PC-9 (cell line): ENCODE data around the gene NIPAL1. TPM values are rescaled to one million over a fixed set of nuclear protein-coding genes. Genes with fewer than 3 reads are reported as not detected.

ENCODE experiments used
- BruUV-seq: library from RNA; stranded (reverse); fragments of 400-500 nt; replicated peaks from 2 replicates; lab custom pipeline; 2021; lab: Mats Ljungman, UMichigan
- CTCF ChIA-PET: fragments of 300-600 bp; sonication (Branson Sonifier 250); formaldehyde crosslinking; loops from one replicate; lab custom pipeline; 2022; ENCODE audit warnings: antibody characterized with exemption; lab: Charles Lee
- POLR2A ChIA-PET: fragments of 300-600 bp; sonication (Branson Sonifier 250); formaldehyde crosslinking; loops from one replicate; lab custom pipeline; 2022; ENCODE audit warnings: antibody characterized with exemption; ENCODE audit not compliant: unreplicated experiment; lab: Charles Lee
- DNase-seq, 2 experiments: peaks; one replicate each; pipeline versions ENCODE4 v3.0.0 to v3.0.0-alpha.2; 2015 to 2022; ENCODE audit warnings: mixed read lengths in 1 of 2
- H2AFZ ChIP-seq: fragments of 200-600 bp; sonication (generic); 2 replicates; pipeline ENCODE4 v1.8.1; 2017; ENCODE audit warnings: antibody characterized with exemption
- H3F3A ChIP-seq: fragments of 200-600 bp; sonication (generic); 2 replicates; pipeline ENCODE4 v1.8.1; 2017; ENCODE audit warnings: antibody characterized with exemption, mild to moderate bottlenecking, low read depth; ENCODE audit not compliant: insufficient read depth
- H3K27ac ChIP-seq: fragments of 200-600 bp; sonication (generic); 2 replicates; pipeline ENCODE4 v1.6.1; 2016; ENCODE audit warnings: mixed run types
- H3K27me3 ChIP-seq: fragments of 200-600 bp; sonication (generic); 2 replicates; pipeline ENCODE4 v1.6.1; 2016; ENCODE audit warnings: low read depth, mixed run types; ENCODE audit not compliant: insufficient read depth
- H3K36me3 ChIP-seq: fragments of 200-600 bp; sonication (generic); 2 replicates; pipeline ENCODE4 v1.6.1; 2016; ENCODE audit warnings: low read depth, mixed run types
- H3K4me1 ChIP-seq: fragments of 200-600 bp; sonication (generic); replicated peaks from 2 replicates; pipeline ENCODE4 v1.6.1; 2016; ENCODE audit warnings: mixed run types; ENCODE audit not compliant: insufficient read depth
- H3K4me2 ChIP-seq: fragments of 200-600 bp; sonication (generic); 2 replicates; pipeline ENCODE4 v1.6.1; 2017; ENCODE audit warnings: mixed run types
- H3K4me3 ChIP-seq: fragments of 200-600 bp; sonication (generic); 2 replicates; pipeline ENCODE4 v1.6.1; 2016; ENCODE audit warnings: mixed run types
- H3K79me2 ChIP-seq: fragments of 200-600 bp; sonication (generic); 2 replicates; pipeline ENCODE4 v1.6.1; 2017; ENCODE audit warnings: low read depth, mixed run types
- H3K9me2 ChIP-seq: fragments of 200-600 bp; sonication (generic); 2 replicates; pipeline ENCODE4 v1.8.1; 2017; ENCODE audit warnings: mild to moderate bottlenecking; ENCODE audit not compliant: insufficient read depth
- H3K9me3 ChIP-seq: fragments of 200-600 bp; sonication (generic); 2 replicates; pipeline ENCODE4 v1.8.1; 2016; ENCODE audit warnings: low read depth; ENCODE audit not compliant: insufficient read depth
- H4K20me1 ChIP-seq: fragments of 200-600 bp; sonication (generic); 2 replicates; pipeline ENCODE4 v1.8.1; 2017; ENCODE audit not compliant: insufficient read depth
- EZH2 ChIP-seq: fragments of 200-600 bp; sonication (generic); IDR thresholded peaks from 2 replicates; pipeline ENCODE4 v1.8.0; 2017; ENCODE audit warnings: antibody characterized with exemption, low read depth
- intact Hi-C: fragments of 100-400 bp; cut with micrococcal nuclease; formaldehyde crosslinking; loops from one replicate; pipeline ENCODE4 v1.10.0; 2022; ENCODE audit not compliant: unreplicated experiment
- total RNA-seq: library from RNA; stranded (reverse); gene quantifications from 2 replicates; pipeline ENCODE4 v1.2.3, GENCODE V29; 2021
- TF ChIP-seq, protein P1 (sequence below): fragments of 200-600 bp; sonication (generic); conservative IDR thresholded peaks from 2 replicates; pipeline ENCODE4 v1.6.1; 2017; ENCODE audit warnings: mixed run types, antibody characterized with exemption, mild to moderate bottlenecking, moderate library complexity

The NIPAL1 gene
- total RNA-seq, 1 experiment from 2014 or later, result 8.2 TPM

DNA sequence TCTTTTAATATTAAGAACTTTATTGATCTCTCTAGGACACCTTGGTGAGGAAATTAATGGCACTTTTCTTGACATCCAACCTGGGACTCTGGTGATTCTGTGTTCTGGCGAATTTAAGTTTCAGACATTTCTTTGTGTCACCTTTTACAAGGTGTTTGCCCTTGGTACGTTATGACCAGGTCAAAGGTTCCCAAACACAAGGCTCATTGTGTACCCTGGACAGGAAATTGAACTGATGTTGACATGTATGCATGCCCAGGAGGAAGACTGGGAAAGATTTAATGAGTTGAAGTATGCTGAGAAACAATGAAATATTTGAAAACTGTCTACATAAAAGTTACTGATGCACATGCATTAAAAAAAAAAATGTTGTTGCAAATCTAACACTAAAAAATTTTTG is 22.1 kb downstream of the NIPAL1 start:
- intact Hi-C loops, result no loop called here
- no peak for DNase-seq
- Histone ChIP-seq H3K4me3 (no peak overlapping the region), H3K27me3 (no peaks in the 10 kb centered on the region), H3K9me2 (no peaks in the 10 kb centered on the region), H3K9me3 (no peaks in the 10 kb centered on the region), H2AFZ (no peak overlapping the region), H3K36me3 (peaks cover 30% of the 10 kb centered on the region), H3K4me2 (no peak overlapping the region), H3K27ac (no peak overlapping the region), H3K79me2 (no peaks in the 10 kb centered on the region), H3K4me1 (peaks cover 4% of the 10 kb centered on the region; the same call in 1 of the 2 replicates), H4K20me1 (no peaks in the 10 kb centered on the region), H3F3A (no peaks in the 10 kb centered on the region; the same call in 1 of the 2 replicates)
- BruUV-seq, result no TSS peak
- TF ChIP-seq, protein P1, sequence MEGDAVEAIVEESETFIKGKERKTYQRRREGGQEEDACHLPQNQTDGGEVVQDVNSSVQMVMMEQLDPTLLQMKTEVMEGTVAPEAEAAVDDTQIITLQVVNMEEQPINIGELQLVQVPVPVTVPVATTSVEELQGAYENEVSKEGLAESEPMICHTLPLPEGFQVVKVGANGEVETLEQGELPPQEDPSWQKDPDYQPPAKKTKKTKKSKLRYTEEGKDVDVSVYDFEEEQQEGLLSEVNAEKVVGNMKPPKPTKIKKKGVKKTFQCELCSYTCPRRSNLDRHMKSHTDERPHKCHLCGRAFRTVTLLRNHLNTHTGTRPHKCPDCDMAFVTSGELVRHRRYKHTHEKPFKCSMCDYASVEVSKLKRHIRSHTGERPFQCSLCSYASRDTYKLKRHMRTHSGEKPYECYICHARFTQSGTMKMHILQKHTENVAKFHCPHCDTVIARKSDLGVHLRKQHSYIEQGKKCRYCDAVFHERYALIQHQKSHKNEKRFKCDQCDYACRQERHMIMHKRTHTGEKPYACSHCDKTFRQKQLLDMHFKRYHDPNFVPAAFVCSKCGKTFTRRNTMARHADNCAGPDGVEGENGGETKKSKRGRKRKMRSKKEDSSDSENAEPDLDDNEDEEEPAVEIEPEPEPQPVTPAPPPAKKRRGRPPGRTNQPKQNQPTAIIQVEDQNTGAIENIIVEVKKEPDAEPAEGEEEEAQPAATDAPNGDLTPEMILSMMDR, result no peak
- TF ChIP-seq EZH2, result no peak
- ChIA-PET CTCF (no interaction called here), POLR2A (no interaction called here)

DNA sequence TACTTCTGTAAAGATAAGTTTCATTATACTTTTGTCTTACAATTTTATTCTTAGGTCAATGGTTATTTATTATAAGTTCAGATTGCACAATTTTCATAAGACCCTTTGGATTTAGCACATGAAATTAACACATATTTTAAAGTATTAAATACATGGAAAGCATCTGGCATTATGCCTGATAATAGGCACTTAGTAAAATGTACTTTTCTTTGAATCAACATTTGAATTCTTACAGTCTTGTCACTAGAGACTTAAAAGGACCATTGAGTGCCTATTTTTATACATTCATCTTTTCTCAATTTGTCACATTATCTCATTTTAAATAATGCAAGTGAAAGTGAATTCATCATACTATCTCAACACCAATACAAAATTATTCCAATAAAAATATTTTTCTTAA is 23.0 kb downstream of the NIPAL1 start:
- no peak for TF ChIP-seq EZH2
- TF ChIP-seq, protein P1, result no peak
- Histone ChIP-seq H3K4me1 (0 out of 2 replicates have a peak, but pooled peaks cover 4% of the 10 kb centered on the region), H4K20me1 (no peaks in the 10 kb centered on the region), H3K4me3 (no peak overlapping the region), H3K4me2 (no peak overlapping the region), H3K9me2 (no peaks in the 10 kb centered on the region), H3K36me3 (peaks cover 22% of the 10 kb centered on the region), H3K79me2 (no peaks in the 10 kb centered on the region), H2AFZ (no peak overlapping the region), H3F3A (no peaks in the 10 kb centered on the region; the same call in 1 of the 2 replicates), H3K9me3 (no peaks in the 10 kb centered on the region), H3K27ac (no peak overlapping the region), H3K27me3 (no peaks in the 10 kb centered on the region)
- intact Hi-C loops, result no loop called here
- ChIA-PET POLR2A (no interaction called here), CTCF (no interaction called here)
- BruUV-seq, result no TSS peak
- DNase-seq, result no peak

DNA sequence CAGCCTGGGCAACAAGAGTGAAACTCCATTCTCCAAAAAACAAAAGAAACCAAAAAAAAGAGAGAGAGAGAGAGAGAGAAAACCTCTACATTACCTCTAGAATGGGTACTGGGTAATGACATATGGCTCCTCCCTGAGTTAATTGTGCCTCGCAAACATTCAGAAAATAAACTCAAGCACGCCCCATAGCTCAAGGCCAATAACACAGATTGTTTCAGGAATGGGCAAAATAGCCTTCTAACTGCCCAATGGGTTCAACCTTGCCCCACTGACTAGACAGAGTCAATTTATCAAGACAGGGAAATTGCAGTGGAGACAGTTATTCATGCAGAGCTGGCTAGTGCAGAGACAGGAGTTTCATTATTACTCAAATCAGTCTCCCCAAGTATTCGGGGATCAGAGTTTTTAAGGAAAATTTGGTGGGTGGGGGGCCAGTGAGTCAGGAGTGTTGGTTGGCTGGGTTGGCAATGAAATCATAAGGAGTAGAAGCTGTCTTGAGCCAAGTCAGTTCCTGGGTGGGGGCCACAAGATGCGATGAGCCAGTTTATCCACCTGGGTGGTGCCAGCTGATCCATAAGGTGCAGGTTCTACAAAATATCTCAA is 25.1 kb downstream of the NIPAL1 start:
- H2AFZ ChIP-seq, result no peak overlapping the region
- H3K9me3 ChIP-seq, result no peaks in the 10 kb centered on the region
- H3K27me3 ChIP-seq, result no peaks in the 10 kb centered on the region
- 0 out of 2 replicates have a peak, but pooled peaks cover 4% of the 10 kb centered on the region for H3K4me1 ChIP-seq
- ChIA-PET CTCF (interaction anchor here (1.0 kb wide), 1 partner anchor 32 kb away, joined by 4 read pairs; no protein-coding TSS in a partner anchor), POLR2A (no interaction called here)
- no peak overlapping the region for H3K27ac ChIP-seq
- H3K9me2 ChIP-seq, result no peaks in the 10 kb centered on the region
- TF ChIP-seq, protein P1, result no peak
- no peak for TF ChIP-seq EZH2
- DNase-seq, result no peak
- no peak overlapping the region for H3K4me3 ChIP-seq
- H3K36me3 ChIP-seq, result 0 out of 2 replicates have a peak, but pooled peaks cover 2% of the 10 kb centered on the region
- H3K79me2 ChIP-seq, result no peaks in the 10 kb centered on the region
- no peak overlapping the region for H3K4me2 ChIP-seq
- H3F3A ChIP-seq, result no peaks in the 10 kb centered on the region; the same call in 1 of the 2 replicates
- BruUV-seq, result no TSS peak
- intact Hi-C loops, result no loop called here
- H4K20me1 ChIP-seq, result no peaks in the 10 kb centered on the region
